GM12878 (cell line): ENCODE results near the gene TEX54. TPM values are rescaled to one million over a fixed set of nuclear protein-coding genes. Genes with fewer than 3 reads are reported as not detected.

ENCODE experiments used
- BCL11A ChIP-seq: IDR thresholded peaks from 2 replicates; pipeline ENCODE4 v1.6.1; 2011; ENCODE audit warnings: low read depth, low read length
- BMI1 ChIP-seq: fragments of 450-650 bp; IDR thresholded peaks from 2 replicates; pipeline ENCODE4 v1.6.1; 2016; ENCODE audit warnings: mild to moderate bottlenecking, moderate library complexity, borderline replicate concordance
- CEBPB ChIP-seq, 2 experiments: fragments of 150-350 bp in 1 of 2; IDR thresholded peaks; 2 replicates each; pipeline ENCODE4 v1.6.1; 2012 to 2014; ENCODE audit warnings: low read depth in 2 of 2, low read length in 2 of 2, borderline replicate concordance in 1 of 2, inconsistent platforms in 1 of 2
- CUX1 ChIP-seq: IDR thresholded peaks from 2 replicates; pipeline ENCODE4 v1.6.1; 2012; ENCODE audit warnings: improper control_type of control experiment, low read depth, low read length; ENCODE audit not compliant: insufficient replicate concordance
- EP300 ChIP-seq, 2 experiments: fragments of 150-350 bp in 1 of 2; IDR thresholded peaks; 2 replicates each; pipeline ENCODE4 v1.6.1; 2011 to 2012; ENCODE audit warnings: low read depth in 2 of 2, low read length in 2 of 2, borderline replicate concordance in 1 of 2, improper control_type of control experiment in 1 of 2, inconsistent platforms in 1 of 2; ENCODE audit not compliant: control insufficient read depth in 1 of 2
- JUND ChIP-seq: IDR thresholded peaks from 2 replicates; pipeline ENCODE4 v1.6.1; 2012; ENCODE audit warnings: low read depth, mild to moderate bottlenecking, low read length, improper control_type of control experiment, moderate library complexity
- LARP7 ChIP-seq: fragments of 450-650 bp; IDR thresholded peaks from 2 replicates; pipeline ENCODE4 v1.6.1; 2017; ENCODE audit warnings: mild to moderate bottlenecking
- NFYA ChIP-seq: IDR thresholded peaks from 2 replicates; pipeline ENCODE4 v1.6.1; 2011; ENCODE audit warnings: low read depth, mild to moderate bottlenecking, low read length, improper control_type of control experiment, borderline replicate concordance
- NKRF ChIP-seq: fragments of 450-650 bp; conservative IDR thresholded peaks from 2 replicates; pipeline ENCODE4 v1.6.1; 2017; ENCODE audit warnings: mild to moderate bottlenecking, moderate library complexity
- RUNX3 ChIP-seq: IDR thresholded peaks from 2 replicates; pipeline ENCODE4 v1.6.1; 2012; ENCODE audit warnings: low read length, inconsistent platforms
- SIN3A ChIP-seq: IDR thresholded peaks from 2 replicates; pipeline ENCODE4 v1.6.1; 2012; ENCODE audit warnings: low read depth, low read length, improper control_type of control experiment
- SMAD5 ChIP-seq: IDR thresholded peaks from 2 replicates; pipeline ENCODE4 v1.6.1; 2016; ENCODE audit warnings: antibody characterized with exemption, low read depth
- TCF12 ChIP-seq: IDR thresholded peaks from 2 replicates; pipeline ENCODE4 v1.6.1; 2011; ENCODE audit warnings: low read depth, mild to moderate bottlenecking, low read length
- ZNF24 ChIP-seq: fragments of 450-650 bp; IDR thresholded peaks from 2 replicates; pipeline ENCODE4 v1.6.1; 2017; ENCODE audit warnings: antibody characterized with exemption, mild to moderate bottlenecking
- polyA plus RNA-seq, 11 experiments: library from polyadenylated mRNA; depleted of rRNA in 4 of 11; unstranded in 6 of 11; stranded (reverse) in 5 of 11; fragments of >200 nt; fragmentation: Nextera tagmentation in 4 of 11; fragmentation: Illumina TruSeq in 1 of 11; extraction: Ambion mirVana in 4 of 11; extraction: Trizol in 1 of 11; gene quantifications; 1 replicate in 1 of 11; 2 replicates in 10 of 11; pipeline versions ENCODE4 v1.2.1 to v1.2.3, GENCODE V29; 2011 to 2016; ENCODE audit warnings: inconsistent platforms in 2 of 11, missing spikeins in 2 of 11, low read depth in 1 of 11
- total RNA-seq, 4 experiments: library from RNA; depleted of rRNA in 3 of 4; stranded (reverse); fragments of >200 nt in 3 of 4; fragmentation: Illumina TruSeq in 1 of 4; extraction: Trizol in 1 of 4; gene quantifications; 2 replicates each; pipeline versions ENCODE4 v1.2.1 to v1.2.3, GENCODE V29; 2013 to 2021
- TF ChIP-seq, protein P1 (sequence below): IDR thresholded peaks from 2 replicates; pipeline ENCODE4 v1.6.1; 2011; ENCODE audit warnings: mild to moderate bottlenecking, low read depth, low read length, moderate library complexity; ENCODE audit not compliant: insufficient replicate concordance
- TF ChIP-seq, protein P2 (sequence below): fragments of 450-650 bp; IDR thresholded peaks from 2 replicates; pipeline ENCODE4 v1.6.1; 2018; ENCODE audit warnings: borderline replicate concordance, mild to moderate bottlenecking; ENCODE audit not compliant: partially characterized antibody

TEX54 gene
- total and polyA plus RNA-seq, 10 of the 15 experiments (the other 5 are each of a cell fraction or from before 2014, with no cell fraction given), result 0.38 to 0.68 (median 0.51) TPM; not detected in 7

DNA sequence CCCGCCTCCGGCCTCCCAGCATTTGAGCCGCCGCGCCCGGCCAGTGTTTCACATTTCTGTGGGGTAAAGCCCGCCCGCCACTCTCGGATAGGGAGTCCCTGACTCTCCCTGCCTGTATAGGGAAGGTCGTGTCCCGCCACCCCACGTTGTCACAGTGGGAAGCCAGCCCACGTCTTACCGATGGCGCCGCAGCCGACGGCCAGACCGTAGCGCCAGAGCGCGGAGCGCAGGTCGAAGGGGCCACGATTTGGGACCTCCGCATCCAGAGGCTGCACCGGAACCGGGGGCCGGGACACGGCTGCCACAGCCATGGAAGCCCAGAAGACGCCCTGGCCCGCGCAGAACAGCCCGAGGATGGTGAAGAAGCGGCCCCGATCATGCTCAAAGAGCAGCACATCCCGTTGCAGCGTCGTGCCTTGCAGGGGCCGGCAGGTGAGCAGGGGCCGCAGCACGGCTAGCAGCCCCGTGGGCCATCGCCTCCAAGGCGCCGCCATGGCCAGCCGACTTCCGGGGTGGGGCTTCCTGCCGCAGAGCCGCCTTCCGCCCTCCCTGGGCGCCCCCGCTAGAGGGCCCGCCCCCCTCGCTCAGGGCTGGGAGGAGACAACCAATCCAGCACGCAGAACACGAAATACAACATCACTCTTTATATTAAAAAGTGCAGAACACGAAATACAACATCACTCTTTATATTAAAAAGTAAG lies 41.0 kb downstream of the TEX54 start, which contains the start of gene TMEM223 (continued):
- TF ChIP-seq CUX1 (no peak), LARP7 (peak; percentile 85), TCF12 (no peak), BMI1 (no peak), BCL11A (0 out of 2 replicates have a peak, but pooled peaks have one; percentile 7), RUNX3 (peak; percentile 40; the same call in 1 of the 2 replicates), ZNF24 (no peak), SIN3A (peak; percentile 58; the same call in 1 of the 2 replicates), NFYA (no peak), SMAD5 (peak; percentile 77), CEBPB (IDR thresholded peaks at IDR 0.05; ENCODE audit: borderline replicate concordance in 1 of 2, low read depth in 2 of 2, low read length in 2 of 2) (no peak), NKRF (peak; percentile 93), EP300 (IDR thresholded peaks at IDR 0.05; ENCODE audit: borderline replicate concordance in 1 of 2, control insufficient read depth in 1 of 2, low read depth in 2 of 2, low read length in 2 of 2) (no peak), JUND (no peak)
- TF ChIP-seq, protein P1, sequence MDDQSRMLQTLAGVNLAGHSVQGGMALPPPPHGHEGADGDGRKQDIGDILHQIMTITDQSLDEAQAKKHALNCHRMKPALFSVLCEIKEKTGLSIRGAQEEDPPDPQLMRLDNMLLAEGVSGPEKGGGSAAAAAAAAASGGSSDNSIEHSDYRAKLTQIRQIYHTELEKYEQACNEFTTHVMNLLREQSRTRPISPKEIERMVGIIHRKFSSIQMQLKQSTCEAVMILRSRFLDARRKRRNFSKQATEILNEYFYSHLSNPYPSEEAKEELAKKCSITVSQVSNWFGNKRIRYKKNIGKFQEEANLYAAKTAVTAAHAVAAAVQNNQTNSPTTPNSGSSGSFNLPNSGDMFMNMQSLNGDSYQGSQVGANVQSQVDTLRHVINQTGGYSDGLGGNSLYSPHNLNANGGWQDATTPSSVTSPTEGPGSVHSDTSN, result peak; percentile 13
- TF ChIP-seq, protein P2, sequence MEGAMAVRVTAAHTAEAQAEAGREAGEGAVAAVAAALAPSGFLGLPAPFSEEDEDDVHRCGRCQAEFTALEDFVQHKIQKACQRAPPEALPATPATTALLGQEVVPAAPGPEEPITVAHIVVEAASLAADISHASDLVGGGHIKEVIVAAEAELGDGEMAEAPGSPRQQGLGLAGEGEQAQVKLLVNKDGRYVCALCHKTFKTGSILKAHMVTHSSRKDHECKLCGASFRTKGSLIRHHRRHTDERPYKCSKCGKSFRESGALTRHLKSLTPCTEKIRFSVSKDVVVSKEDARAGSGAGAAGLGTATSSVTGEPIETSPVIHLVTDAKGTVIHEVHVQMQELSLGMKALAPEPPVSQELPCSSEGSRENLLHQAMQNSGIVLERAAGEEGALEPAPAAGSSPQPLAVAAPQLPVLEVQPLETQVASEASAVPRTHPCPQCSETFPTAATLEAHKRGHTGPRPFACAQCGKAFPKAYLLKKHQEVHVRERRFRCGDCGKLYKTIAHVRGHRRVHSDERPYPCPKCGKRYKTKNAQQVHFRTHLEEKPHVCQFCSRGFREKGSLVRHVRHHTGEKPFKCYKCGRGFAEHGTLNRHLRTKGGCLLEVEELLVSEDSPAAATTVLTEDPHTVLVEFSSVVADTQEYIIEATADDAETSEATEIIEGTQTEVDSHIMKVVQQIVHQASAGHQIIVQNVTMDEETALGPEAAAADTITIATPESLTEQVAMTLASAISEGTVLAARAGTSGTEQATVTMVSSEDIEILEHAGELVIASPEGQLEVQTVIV, result peak; percentile 52
